G401.6 (cell line): Measurements from ENCODE around the gene RPAP2.
"Not testable (repeated sequence)": the region's sequence is repeated elsewhere in the genome, so short reads cannot be mapped to it uniquely, and the experiment has no call there.

Source experiments
- FAIRE-seq: peaks from 2 replicates; lab custom pipeline; 2012; peaks lifted over from hg19 to GRCh38; lab: Jason Lieb, UNC

RPAP2 gene

GRCh38 chr1:92323473-92324453 lies 24.9 kb downstream of the RPAP2 start:
- FAIRE-seq: no peak

GRCh38 chr1:92324784-92325183 lies 25.9 kb downstream of the RPAP2 start:
- FAIRE-seq: no peak

- no peak for FAIRE-seq
These were observed 27.8 kb downstream of the RPAP2 start for GRCh38 chr1:92326681-92327080.

GRCh38 chr1:92327794-92328193 lies 28.9 kb downstream of the RPAP2 start:
- no peak for FAIRE-seq

GRCh38 chr1:92329347-92330129 lies 30.7 kb downstream of the RPAP2 start:
- FAIRE-seq: no peak

DNA sequence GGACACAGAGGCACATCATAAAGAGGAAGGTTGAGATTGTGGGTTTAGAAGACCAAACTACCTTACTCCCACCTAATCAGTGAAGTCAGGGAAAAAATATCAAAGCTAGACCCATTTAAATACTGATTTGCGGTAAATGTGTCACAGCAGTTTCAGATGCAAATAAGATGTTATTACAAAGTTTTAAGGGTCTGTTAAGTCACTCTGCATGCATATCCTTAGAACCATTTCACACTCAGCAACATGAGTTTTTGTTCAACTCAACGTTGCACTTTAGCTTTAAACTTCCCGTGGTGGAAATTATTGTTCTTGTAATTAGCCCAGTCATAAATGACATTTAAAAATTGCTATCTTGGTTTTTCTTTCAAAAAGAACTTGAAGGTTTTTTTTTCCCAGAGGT lies 34.8 kb downstream of the RPAP2 start:
- no peak for FAIRE-seq

- no peak for FAIRE-seq
These were observed 41.3 kb downstream of the RPAP2 start for GRCh38 chr1:92340154-92340553.

DNA sequence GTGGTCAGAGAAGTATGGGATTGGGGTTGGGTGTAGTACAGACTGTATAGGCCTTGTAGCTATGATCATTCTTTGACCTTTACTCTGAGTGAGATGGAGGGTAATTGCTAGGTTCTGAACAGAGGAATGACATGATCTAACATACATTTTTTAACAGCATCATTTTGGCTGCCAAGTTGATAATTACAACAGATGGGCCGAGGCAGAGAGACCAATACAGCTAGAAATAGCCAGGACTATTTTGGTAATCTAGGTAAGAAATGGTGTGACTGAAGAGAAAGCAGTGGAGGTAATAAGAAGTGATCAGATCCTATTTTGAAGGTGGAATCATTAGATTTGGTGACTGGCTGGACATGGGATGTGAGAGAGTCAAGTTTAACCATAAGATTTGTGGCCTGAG lies 43.5 kb downstream of the RPAP2 start:
- FAIRE-seq: no peak

GRCh38 chr1:92343061-92343460 lies 44.2 kb downstream of the RPAP2 start:
- no peak for FAIRE-seq

GRCh38 chr1:92346866-92347640 lies 48.2 kb downstream of the RPAP2 start:
- no peak for FAIRE-seq

DNA sequence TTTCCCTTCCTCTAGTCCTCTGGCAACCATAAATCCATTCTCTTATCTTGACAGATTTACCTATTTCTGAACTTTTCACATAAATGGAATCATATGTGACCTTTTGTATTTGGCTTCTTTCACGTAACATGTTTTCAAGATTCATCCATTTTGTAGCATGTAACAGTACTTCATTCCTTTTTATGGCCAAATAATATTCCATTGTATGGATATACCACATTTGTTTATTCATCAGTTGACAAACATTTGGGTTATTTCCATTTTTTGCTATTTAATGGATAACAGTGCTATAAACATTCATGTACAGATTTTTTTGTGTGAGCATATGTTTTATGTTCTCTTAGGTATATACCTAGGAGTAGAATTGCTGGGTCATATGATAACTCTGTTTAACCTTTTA lies 54.0 kb downstream of the RPAP2 start:
- FAIRE-seq: no peak

- no peak for FAIRE-seq
These were observed 55.4 kb downstream of the RPAP2 start for GRCh38 chr1:92354259-92354658.

DNA sequence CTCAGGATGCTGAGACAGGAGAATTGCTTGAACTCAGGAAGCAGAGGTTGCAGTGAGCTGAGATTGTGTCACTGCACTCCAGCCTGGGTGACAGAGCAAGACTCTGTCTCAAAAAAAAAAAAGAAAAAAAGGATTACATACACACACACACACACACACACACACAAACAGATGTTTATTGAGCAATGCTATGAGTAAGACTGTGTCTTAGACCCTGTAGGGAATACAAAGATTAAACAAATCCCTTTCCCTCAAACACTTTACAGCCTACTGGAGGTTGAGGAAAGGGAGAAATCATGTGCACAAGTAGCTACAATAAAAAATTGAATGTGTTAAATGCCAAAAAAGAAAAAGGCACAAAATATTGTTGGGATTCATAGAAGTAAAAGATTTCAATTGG lies 58.1 kb downstream of the RPAP2 start:
- no peak for FAIRE-seq

DNA sequence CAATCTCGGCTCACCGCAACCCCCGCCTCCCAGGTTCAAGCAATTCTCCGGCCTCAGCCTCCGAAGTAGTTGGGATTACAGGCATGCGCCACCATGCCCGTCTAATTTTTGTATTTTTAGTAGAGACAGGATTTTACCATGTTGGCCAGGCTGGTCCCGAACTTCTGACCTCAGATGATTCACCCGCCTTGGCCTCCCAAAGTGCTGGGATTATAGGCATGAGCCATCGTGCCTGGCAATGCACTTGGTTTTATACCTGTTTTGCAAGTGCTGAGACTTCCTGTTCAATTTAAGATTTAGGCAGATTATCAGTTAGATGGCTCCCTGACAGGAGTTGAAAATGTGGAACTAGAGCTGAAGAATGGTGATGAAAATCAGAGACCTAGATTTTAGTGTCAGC lies 60.5 kb downstream of the RPAP2 start:
- FAIRE-seq: not testable (repeated sequence)

DNA sequence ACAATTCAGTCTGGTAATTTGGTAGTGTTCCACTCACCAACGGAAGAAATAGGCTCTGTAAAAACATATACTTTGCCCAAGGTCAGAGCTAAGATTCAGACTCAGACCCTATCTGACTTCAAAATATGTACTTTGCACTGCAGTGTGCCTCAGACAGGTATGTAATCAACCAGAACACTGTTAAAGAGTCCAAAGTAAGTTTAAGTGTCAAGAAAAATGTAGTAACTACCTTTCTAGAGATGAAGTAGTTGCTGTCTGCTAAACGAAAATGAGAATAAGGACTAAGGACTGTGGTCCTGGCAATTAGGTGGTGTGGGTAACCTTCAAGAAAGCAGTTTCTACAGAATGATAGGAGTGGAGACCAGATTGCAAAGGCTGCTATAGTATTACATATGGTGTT lies 61.1 kb downstream of the RPAP2 start:
- no peak for FAIRE-seq

- FAIRE-seq: no peak
These were observed 64.1 kb downstream of the RPAP2 start for GRCh38 chr1:92362970-92363369.

DNA sequence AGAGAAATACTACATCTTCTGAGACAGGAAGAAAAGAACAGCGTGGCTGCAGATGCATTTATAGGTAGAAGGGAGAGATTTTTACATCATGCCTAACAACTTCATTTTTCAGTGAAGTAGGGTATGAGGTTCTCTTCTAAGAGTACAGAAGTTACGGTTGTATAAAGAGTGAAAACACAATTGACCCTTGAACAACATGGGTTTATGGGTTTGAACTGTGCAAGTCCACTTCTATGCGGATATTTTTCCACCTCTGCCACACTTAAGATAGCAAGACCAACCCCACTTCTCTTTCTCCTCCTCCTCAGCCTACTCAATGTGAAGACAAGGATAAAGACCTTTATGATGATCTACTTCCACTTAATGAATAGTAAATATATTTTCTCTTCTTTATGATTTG lies 64.5 kb downstream of the RPAP2 start:
- no peak for FAIRE-seq

GRCh38 chr1:92365378-92366039 lies 66.7 kb downstream of the RPAP2 start:
- FAIRE-seq: no peak

- FAIRE-seq: no peak
These were observed 67.2 kb downstream of the RPAP2 start for GRCh38 chr1:92366040-92366395.

DNA sequence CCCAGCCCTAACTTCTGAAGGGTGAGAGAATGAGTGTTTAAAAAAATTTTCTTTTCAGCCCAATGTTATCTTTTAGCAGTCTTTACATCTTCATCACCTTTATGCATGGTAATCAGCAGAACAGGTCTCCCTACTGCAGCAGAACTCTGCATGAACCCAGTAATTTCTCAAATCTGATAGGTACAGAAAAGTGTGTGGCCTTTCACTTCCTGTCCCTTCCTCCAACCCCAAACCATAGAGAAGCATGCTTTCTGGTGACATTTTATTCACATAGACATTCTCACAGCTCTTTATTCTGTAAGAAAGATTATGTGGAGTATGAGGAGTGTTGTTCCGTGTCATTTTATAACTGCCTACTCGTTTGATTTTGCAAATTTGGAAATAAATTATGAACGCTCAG lies 68.6 kb downstream of the RPAP2 start:
- no peak for FAIRE-seq

DNA sequence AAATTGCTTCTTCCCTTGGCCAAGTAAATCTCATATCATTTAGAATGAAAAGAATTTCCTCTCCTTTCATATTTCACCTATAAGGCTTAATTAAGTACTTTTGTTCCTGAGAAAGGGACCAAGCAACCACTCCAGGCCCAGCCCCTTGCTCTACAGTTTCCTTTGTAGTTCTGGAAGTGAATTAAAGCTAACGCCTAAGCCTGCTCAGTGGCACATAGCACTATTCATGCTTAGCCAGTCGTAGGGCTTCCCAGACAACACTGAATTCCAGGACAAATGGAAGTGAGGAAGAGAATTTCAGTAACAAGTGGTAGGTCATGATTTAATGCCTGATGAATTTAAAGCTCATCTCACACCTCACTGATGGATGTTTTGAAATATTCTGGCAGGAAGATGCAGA lies 73.3 kb downstream of the RPAP2 start:
- FAIRE-seq: no peak

DNA sequence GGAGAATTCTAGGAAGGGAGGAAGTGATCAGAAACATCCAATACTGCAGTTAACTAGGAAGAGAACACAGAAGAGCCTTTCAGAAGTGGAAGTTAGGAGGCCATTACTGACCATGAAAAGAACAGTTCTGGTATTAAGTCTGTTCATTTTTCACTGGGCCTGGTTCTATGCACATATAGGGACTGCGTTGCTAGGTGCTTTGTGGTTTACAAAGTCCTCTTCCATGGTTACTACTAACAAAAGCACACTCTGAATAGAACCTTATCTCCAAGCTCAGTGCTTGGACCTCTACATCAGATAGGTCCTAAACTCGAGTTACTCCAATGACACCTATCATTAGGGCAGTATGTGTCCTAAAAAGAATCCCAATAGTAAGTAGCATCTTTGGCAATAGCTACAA lies 75.4 kb downstream of the RPAP2 start:
- FAIRE-seq: no peak
